Activated CD4-positive, alpha-beta T cell treated with anti-CD3 and anti-CD28 coated beads, Interleukin-2, Interleukin-4, amounts not matched to agents 100 ng/mL and 50 ng/mL, durations not matched to agents 16 hours and 8 hours (primary cell): Measurements from ENCODE around the gene APH1B.

Experiments
- DNase-seq: peaks from one replicate; pipeline ENCODE4 v3.0.0-alpha.2; 2020; ENCODE audit warnings: low spot score

APH1B gene

DNA sequence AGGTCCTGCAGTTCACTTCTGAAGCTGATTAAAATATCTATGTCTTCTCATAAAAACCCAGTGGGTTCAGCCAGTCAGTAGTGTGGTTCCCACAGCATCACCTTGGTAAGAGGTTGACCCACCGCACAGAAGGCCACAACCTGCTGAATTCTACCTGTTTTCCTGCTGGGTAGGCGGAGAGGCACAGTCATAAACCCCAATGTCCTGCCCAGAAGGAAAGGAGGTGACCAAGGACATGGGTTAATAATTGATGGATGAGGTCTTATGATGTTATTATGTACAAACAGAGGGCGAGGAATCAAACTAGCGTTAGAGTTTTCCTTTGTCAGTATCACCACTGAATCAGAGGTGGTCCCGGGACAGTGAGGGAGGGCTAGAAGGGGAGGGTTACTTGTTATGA, 76.5 kb downstream of the APH1B start:
- no peak for DNase-seq

- no peak for DNase-seq
Measured at GRCh38 chr15:63354821-63355650, 77.6 kb downstream of the APH1B start.

DNA sequence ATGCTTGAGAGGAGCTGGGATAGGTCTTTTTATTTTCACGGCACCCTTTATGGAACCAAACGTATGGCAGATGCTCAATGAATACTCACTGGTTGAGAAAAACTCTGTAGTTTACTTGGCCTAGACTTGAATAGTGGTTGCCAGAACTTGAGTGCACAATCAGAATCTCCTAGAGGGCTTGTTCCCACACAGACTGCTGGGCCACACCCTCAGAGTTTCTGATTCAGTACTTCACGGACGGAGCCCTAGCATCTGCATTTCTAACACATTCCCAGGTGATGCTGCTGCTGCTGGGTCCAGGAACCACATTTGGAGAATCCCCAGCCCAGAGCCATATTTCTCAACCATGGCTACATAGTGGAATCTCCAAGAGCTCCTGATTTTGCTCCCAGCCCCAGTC, 79.7 kb downstream of the APH1B start:
- DNase-seq, result no peak

DNA sequence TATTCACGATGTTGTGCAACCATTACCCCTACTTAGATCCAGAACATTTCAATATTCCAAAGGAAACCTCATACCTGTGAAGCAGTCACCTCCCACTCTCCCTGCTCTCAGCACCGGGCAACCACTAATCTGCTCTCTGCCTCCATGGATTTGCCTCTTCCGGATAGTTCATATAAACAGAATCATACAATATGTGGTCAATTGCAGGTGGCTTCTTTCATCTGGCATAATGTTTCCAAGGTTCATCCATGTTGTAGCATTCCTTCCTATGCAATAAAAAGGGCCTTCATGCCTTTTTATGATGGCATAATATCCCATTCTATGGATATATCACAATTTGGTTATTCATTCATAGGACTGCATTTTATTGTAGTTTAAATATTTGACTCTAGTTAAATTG, 80.3 kb downstream of the APH1B start:
- no peak for DNase-seq

- DNase-seq, result no peak
Measured at GRCh38 chr15:63358241-63359029, 81.0 kb downstream of the APH1B start.
